Fibroblast of the aortic adventitia (primary cell): Measurements from ENCODE around the gene MYCBPAP. TPM values are rescaled to one million over a fixed set of nuclear protein-coding genes. Genes with fewer than 3 reads are reported as not detected.

ENCODE experiments used
- DNase-seq: peaks from one replicate; pipeline ENCODE4 v3.0.0-alpha.2; 2010; ENCODE audit warnings: low read depth
- H3K4me3 ChIP-seq: 2 replicates; pipeline ENCODE4 v1.5.1; 2011; ENCODE audit warnings: low read depth, mild to moderate bottlenecking, control low read depth, low read length, moderate library complexity
- total RNA-seq: library from RNA; depleted of rRNA; stranded (reverse); fragments of >200 nt; gene quantifications from 2 replicates; pipeline ENCODE4 v1.2.3, GENCODE V29; 2012; ENCODE audit warnings: low replicate concordance
- TF ChIP-seq, protein P1 (sequence below): IDR thresholded peaks from 2 replicates; pipeline ENCODE4 v1.5.1; 2011; ENCODE audit warnings: mild to moderate bottlenecking, low read length, control low read depth, inconsistent platforms; ENCODE audit not compliant: insufficient read depth

Gene MYCBPAP, protein sequence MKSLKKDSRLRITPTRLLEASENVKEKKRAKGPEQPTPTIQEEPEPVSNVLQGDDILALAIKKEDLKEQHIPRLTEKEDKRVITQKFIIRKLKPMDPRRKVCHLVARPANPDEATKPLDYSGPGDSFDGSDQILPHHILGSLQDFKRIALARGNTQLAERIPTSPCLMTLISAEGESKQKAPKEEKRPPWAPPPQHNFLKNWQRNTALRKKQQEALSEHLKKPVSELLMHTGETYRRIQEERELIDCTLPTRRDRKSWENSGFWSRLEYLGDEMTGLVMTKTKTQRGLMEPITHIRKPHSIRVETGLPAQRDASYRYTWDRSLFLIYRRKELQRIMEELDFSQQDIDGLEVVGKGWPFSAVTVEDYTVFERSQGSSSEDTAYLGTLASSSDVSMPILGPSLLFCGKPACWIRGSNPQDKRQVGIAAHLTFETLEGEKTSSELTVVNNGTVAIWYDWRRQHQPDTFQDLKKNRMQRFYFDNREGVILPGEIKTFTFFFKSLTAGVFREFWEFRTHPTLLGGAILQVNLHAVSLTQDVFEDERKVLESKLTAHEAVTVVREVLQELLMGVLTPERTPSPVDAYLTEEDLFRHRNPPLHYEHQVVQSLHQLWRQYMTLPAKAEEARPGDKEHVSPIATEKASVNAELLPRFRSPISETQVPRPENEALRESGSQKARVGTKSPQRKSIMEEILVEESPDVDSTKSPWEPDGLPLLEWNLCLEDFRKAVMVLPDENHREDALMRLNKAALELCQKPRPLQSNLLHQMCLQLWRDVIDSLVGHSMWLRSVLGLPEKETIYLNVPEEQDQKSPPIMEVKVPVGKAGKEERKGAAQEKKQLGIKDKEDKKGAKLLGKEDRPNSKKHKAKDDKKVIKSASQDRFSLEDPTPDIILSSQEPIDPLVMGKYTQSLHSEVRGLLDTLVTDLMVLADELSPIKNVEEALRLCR
- 0.99 and 1.7 TPM in 2 replicates for total RNA-seq

GRCh38 chr17:50507871-50508572 lies at the start of gene MYCBPAP:
Gene MYCBPAP, plus strand, starts transcription at chr17:50508439. Its CDS starts 236 bp downstream, at chr17:50508675.
- H3K4me3 ChIP-seq = peak within 1 kb of the TSS; percentile 58
- peak; percentile 59 for DNase-seq
- TF ChIP-seq, protein P1, sequence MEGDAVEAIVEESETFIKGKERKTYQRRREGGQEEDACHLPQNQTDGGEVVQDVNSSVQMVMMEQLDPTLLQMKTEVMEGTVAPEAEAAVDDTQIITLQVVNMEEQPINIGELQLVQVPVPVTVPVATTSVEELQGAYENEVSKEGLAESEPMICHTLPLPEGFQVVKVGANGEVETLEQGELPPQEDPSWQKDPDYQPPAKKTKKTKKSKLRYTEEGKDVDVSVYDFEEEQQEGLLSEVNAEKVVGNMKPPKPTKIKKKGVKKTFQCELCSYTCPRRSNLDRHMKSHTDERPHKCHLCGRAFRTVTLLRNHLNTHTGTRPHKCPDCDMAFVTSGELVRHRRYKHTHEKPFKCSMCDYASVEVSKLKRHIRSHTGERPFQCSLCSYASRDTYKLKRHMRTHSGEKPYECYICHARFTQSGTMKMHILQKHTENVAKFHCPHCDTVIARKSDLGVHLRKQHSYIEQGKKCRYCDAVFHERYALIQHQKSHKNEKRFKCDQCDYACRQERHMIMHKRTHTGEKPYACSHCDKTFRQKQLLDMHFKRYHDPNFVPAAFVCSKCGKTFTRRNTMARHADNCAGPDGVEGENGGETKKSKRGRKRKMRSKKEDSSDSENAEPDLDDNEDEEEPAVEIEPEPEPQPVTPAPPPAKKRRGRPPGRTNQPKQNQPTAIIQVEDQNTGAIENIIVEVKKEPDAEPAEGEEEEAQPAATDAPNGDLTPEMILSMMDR = peak; percentile 18

GRCh38 chr17:50458701-50459676 lies 49.2 kb upstream of the MYCBPAP start:
- TF ChIP-seq, protein P1 = no peak
- no peak overlapping the region for H3K4me3 ChIP-seq
- DNase-seq = no peak

GRCh38 chr17:50459756-50460155 lies 48.5 kb upstream of the MYCBPAP start:
- no peak for DNase-seq

GRCh38 chr17:50460831-50461526 lies 47.3 kb upstream of the MYCBPAP start:
- no peak for DNase-seq
- TF ChIP-seq, protein P1 = no peak
- no peak overlapping the region for H3K4me3 ChIP-seq

More at GRCh38 chr17:50459756-50460155, 48.5 kb upstream of the MYCBPAP start:
- TF ChIP-seq, protein P1 = no peak
- H3K4me3 ChIP-seq = no peak overlapping the region

- TF ChIP-seq, protein P1 = no peak
- no peak overlapping the region for H3K4me3 ChIP-seq
- DNase-seq = no peak
These were observed 46.6 kb upstream of the MYCBPAP start for GRCh38 chr17:50461550-50462132.
